Body of pancreas (tissue), 4 donors: ENCODE data around the gene RSBN1L.

Experiments
- CTCF ChIP-seq, 7 experiments: fragments of 450-650 bp in 4 of 7; fragments of 200-600 bp in 3 of 7; sonication (generic) in 3 of 7; IDR thresholded peaks; one replicate each; pipeline ENCODE4 v1.5.1; 2016 to 2019; ENCODE audit warnings: antibody characterized with exemption in 7 of 7
- POLR2A ChIP-seq, 3 donors: fragments of 450-650 bp; IDR thresholded peaks; one replicate each; pipeline ENCODE4 v1.6.1; 2016; ENCODE audit warnings: antibody characterized with exemption in 3 of 3, mild to moderate bottlenecking in 2 of 3

- TF ChIP-seq CTCF (IDR thresholded peaks at IDR 0.05) = no peak
- peak in 1 of 3 donors; percentile 18 for TF ChIP-seq POLR2A (IDR thresholded peaks at IDR 0.05)
These were observed 16.7 kb upstream of the RSBN1L start for GRCh38 chr7:77679608-77680007.
